Mesangial cell (primary cell): ENCODE results near the gene ZNF660. TPM values are rescaled to one million over a fixed set of nuclear protein-coding genes. Genes with fewer than 3 reads are reported as not detected.

ENCODE experiments used
- total RNA-seq: library from RNA; depleted of rRNA; stranded (reverse); fragments of >200 nt; gene quantifications from 2 replicates; pipeline ENCODE4 v1.2.3, GENCODE V29; 2015

Gene ZNF660
- total RNA-seq: 1.1 and 1.6 TPM in 2 replicates

GRCh38 chr3:44584646-44585501, at the start of gene ZNF660:
Gene ZNF660, plus strand, starts transcription at chr3:44584964. Its CDS starts 9,230 bp downstream, at chr3:44594194.

DNA sequence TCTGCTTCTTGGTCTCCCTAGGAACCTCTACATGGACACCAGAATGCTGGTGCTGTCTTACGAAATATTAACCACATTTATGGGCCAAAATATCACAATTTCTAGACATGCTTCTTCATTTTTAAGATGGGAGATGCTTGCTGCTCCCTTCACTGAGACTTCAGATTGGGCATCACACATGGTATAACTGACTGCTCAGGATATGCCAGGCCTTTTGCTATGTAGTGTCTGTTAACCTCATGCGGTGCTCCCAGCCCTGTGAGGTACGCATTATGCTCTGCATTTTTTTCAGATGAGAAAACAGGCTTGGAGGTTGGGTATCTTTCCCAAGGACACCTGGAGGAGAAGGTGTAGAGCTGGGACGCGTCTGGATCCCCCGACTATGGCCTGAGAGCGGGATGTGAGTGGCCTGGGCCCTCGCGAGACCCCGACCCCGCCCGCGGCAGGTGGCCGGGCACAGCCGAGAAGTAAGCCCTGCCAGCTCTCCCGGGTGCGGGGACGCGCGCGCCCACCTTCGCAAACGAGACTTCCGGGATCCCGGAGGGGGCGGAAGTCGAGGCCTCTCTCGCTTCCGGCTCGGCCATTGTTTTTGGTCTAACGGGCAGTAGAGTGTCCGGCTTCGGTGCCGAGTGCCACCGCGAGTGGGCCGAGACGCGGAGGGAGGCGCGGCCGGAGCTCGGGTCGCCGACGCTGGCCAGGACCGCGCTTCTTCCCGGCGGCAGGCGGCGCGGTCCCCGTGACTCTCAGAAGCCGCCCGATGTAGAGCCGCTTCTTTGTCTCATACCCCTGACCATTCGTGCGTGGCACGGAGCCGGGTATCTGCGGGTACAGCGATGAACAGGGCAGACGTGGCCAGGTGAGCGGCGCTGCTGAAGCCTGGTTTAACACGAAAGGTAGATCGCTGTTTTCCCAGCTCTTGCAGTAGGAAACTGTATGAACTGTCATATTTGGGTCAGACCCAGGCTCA, 29.9 kb upstream of the ZNF660 start, which contains the start of gene ZKSCAN7:
Gene ZKSCAN7 (plus strand): TSS at position 568 of the 967 bp plus-strand sequence. CDS start 1,855 bp downstream, outside the sequence.

DNA sequence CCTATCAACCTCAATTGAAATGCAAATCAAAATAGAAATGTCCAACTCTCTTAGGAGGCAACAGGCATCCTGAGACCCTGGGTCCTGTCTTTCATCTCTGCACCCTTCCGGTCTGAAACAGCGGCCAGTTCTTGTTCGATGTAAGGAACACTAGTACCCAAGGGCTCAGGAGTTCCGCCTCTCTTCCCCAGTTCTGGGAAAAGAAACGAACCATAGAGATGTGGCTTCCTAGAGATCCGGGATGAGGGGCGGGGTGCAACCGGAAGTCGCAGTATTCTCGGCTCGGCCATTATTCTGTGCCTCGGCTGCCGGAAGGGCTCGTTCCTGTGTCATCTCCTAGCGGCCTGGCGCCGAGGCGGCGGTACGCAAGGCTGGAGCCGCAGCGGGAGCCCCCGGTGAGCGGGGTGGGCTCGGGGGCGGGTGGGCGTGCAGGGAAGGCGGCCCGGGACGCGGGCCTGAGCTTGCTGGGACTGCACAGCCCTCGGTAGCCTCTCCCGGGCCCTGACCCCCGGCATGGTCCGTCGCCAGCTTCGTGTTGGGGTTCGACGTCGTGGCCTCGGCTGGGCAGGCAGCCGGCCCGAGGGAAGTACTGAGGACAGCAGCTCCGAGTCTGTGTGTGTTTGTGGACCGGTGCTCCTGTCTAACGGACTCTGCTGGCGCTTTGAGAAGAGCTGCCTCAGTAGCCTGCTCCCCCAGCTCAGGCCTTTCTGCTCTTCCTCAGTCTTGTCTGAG, 40.2 kb downstream of the ZNF660 start, which contains the start of gene ZNF197:
Gene ZNF197 (plus strand): TSS at position 288 of the 732 bp plus-strand sequence. CDS start 4,119 bp downstream, outside the sequence.

GRCh38 chr3:44648564-44649229, 63.9 kb downstream of the ZNF660 start, which contains the start of gene ZNF35:
Gene ZNF35, plus strand, starts transcription at chr3:44648732. Its CDS starts 2,336 bp downstream, at chr3:44651068.

Other genes with a start within 250 kb of the ZNF660 start
- 15.3 and 20.5 TPM in 2 replicates for gene TCAIM, start 246.2 kb upstream of the ZNF660 start, total RNA-seq
- gene ZNF445, start 107.3 kb upstream of the ZNF660 start, total RNA-seq: 3.6 and 7.5 TPM in 2 replicates
- 4.9 and 8.0 TPM in 2 replicates for gene ZKSCAN7, start 29.8 kb upstream of the ZNF660 start, total RNA-seq
- 4.7 and 9.1 TPM in 2 replicates for gene ZNF197, start 40.1 kb downstream of the ZNF660 start, total RNA-seq
- gene ZNF35, start 63.8 kb downstream of the ZNF660 start, total RNA-seq: 4.1 and 7.0 TPM in 2 replicates
- 1.5 and 1.9 TPM in 2 replicates for gene ZNF502, start 127.7 kb downstream of the ZNF660 start, total RNA-seq
- 2.4 and 2.9 TPM in 2 replicates for gene ZNF501, start 144.7 kb downstream of the ZNF660 start, total RNA-seq
- gene KIAA1143, start 176.7 kb downstream of the ZNF660 start, total RNA-seq: 12.1 and 15.6 TPM in 2 replicates
- 0.38 and 13.9 TPM in 2 replicates for gene KIF15, start 176.8 kb downstream of the ZNF660 start, total RNA-seq